ENCODE results near the gene CTTNBP2NL.
A peak's percentile ranks its signal among the peaks of the same experiment; 100 is the strongest.

The CTTNBP2NL gene

GRCh38 chr1:112393631-112393974, 2.4 kb upstream of the CTTNBP2NL start:
- ChIA-PET POLR2A (no interaction called here), CTCF (interaction anchor here (1.0 to 6.4 kb wide), 12 partner anchors 24 to 411 kb away, joined by 3 to 62 read pairs (median 6); partner anchors contain the start of gene PPM1J)
- no peak overlapping the region for H3K4me3 ChIP-seq (ENCODE audit: low read depth, low read length)
- no peaks in the 10 kb centered on the region for H3K9me3 ChIP-seq (ENCODE audit: control insufficient read depth, insufficient read depth, low read depth, low read length)
- H3K27ac ChIP-seq (ENCODE audit: extremely low read depth, low read depth, low read length), result no peak overlapping the region
- no peak for TF ChIP-seq ZNF624 (tag by site-specific recombination; IDR thresholded peaks at IDR 0.05)
- no peak for TF ChIP-seq ZNF677 (tag by site-specific recombination; IDR thresholded peaks at IDR 0.05)
- no peak for TF ChIP-seq ZNF830 (tag by site-specific recombination; IDR thresholded peaks at IDR 0.05; ENCODE audit: low read depth)
- TF ChIP-seq ZFP69B (tag by site-specific recombination; IDR thresholded peaks at IDR 0.05), result no peak
- TF ChIP-seq ZNF341 (tag by site-specific recombination; IDR thresholded peaks at IDR 0.05; ENCODE audit: low read depth), result no peak
- no peak for TF ChIP-seq ZNF157 (tag by site-specific recombination; IDR thresholded peaks at IDR 0.05)
- no peak for TF ChIP-seq CTCF (tag by site-specific recombination; IDR thresholded peaks at IDR 0.05)
- no peak for TF ChIP-seq ZNF513 (tag by site-specific recombination; IDR thresholded peaks at IDR 0.05)
- no peak for TF ChIP-seq SCRT1 (tag by site-specific recombination; IDR thresholded peaks at IDR 0.05; ENCODE audit: borderline replicate concordance)
- no peak for TF ChIP-seq FEZF1 (tag by site-specific recombination; IDR thresholded peaks at IDR 0.05)
- TF ChIP-seq ZNF530 (tag by site-specific recombination; IDR thresholded peaks at IDR 0.05; ENCODE audit: low read depth), result no peak
- no peak for TF ChIP-seq SP3 (tag by site-specific recombination; IDR thresholded peaks at IDR 0.05)
- TF ChIP-seq ZSCAN30 (tag by site-specific recombination; IDR thresholded peaks at IDR 0.05), result no peak
- TF ChIP-seq ZNF600 (tag by site-specific recombination; IDR thresholded peaks at IDR 0.05), result no peak
- TF ChIP-seq ZNF26 (tag by site-specific recombination; IDR thresholded peaks at IDR 0.05), result no peak
- no peak for TF ChIP-seq ZNF488 (tag by site-specific recombination; IDR thresholded peaks at IDR 0.05)
- H3K4me1 ChIP-seq (ENCODE audit: control insufficient read depth, insufficient read depth, low read length), result peaks cover 16% of the 10 kb centered on the region
- no peaks in the 10 kb centered on the region for H3K36me3 ChIP-seq (ENCODE audit: control insufficient read depth in 2 of 2, insufficient read depth in 1 of 2, low read length in 2 of 2)

- H3K4me3 ChIP-seq (ENCODE audit: low read depth, low read length), result no peak overlapping the region
- no peaks in the 10 kb centered on the region for H3K36me3 ChIP-seq (ENCODE audit: control insufficient read depth in 2 of 2, insufficient read depth in 1 of 2, low read length in 2 of 2)
- H3K27ac ChIP-seq (ENCODE audit: extremely low read depth, low read depth, low read length), result no peak overlapping the region
- 0 out of 2 replicates have a peak, but pooled peaks have one; percentile 2 for TF ChIP-seq SP3 (tag by site-specific recombination; IDR thresholded peaks at IDR 0.05)
- TF ChIP-seq ZNF18 (tag by site-specific recombination; IDR thresholded peaks at IDR 0.05), result peak; percentile 81
- TF ChIP-seq ZBTB10 (tag by site-specific recombination; IDR thresholded peaks at IDR 0.05), result 0 out of 2 replicates have a peak, but pooled peaks have one; percentile 1
- TF ChIP-seq MEIS1 (CRISPR knock-in tag; IDR thresholded peaks at IDR 0.05; ENCODE audit: borderline replicate concordance), result no peak
- peaks cover 16% of the 10 kb centered on the region for H3K4me1 ChIP-seq (ENCODE audit: control insufficient read depth, insufficient read depth, low read length)
- no peaks in the 10 kb centered on the region for H3K9me3 ChIP-seq (ENCODE audit: control insufficient read depth, insufficient read depth, low read depth, low read length)
- ChIA-PET CTCF (interaction anchor here (0.5 to 6.4 kb wide), 18 partner anchors 25 to 578 kb away, joined by 3 to 62 read pairs (median 4); partner anchors contain the start of gene PPM1J), POLR2A (interaction anchor here (0.6 to 1.8 kb wide), 3 partner anchors 35 to 310 kb away, joined by 3 to 7 read pairs (median 5); partner anchors contain the start of genes CAPZA1 and ST7L)
Measured at GRCh38 chr1:112394743-112395062, 1.3 kb upstream of the CTTNBP2NL start.

Measured in HEK293 (cell line).